Measurements from ENCODE around the gene SMAD9.
"Not testable (repeated sequence)": the region's sequence is repeated elsewhere in the genome, so short reads cannot be mapped to it uniquely, and the experiment has no call there.

Gene SMAD9

GRCh38 chr13:36912973-36913372 lies 7.1 kb downstream of the SMAD9 start:
- DNase-seq (ENCODE audit: extremely low read depth in 1 of 2, low read depth in 1 of 2), result no peak

- no peak for DNase-seq (ENCODE audit: extremely low read depth in 1 of 2, low read depth in 1 of 2)
Measured at GRCh38 chr13:36912369-36912768, 7.7 kb downstream of the SMAD9 start.

- no peak for DNase-seq (ENCODE audit: extremely low read depth in 1 of 2, low read depth in 1 of 2)
Measured at GRCh38 chr13:36910545-36910944, 9.5 kb downstream of the SMAD9 start.

GRCh38 chr13:36907821-36908220 lies 12.2 kb downstream of the SMAD9 start:
- DNase-seq (ENCODE audit: extremely low read depth in 1 of 2, low read depth in 1 of 2), result no peak

- DNase-seq (ENCODE audit: extremely low read depth in 1 of 2, low read depth in 1 of 2), result no peak
Measured at GRCh38 chr13:36907266-36907665, 12.8 kb downstream of the SMAD9 start.

- no peak for DNase-seq (ENCODE audit: extremely low read depth in 1 of 2, low read depth in 1 of 2)
Measured at GRCh38 chr13:36905944-36906343, 14.1 kb downstream of the SMAD9 start.

- no peak for DNase-seq (ENCODE audit: extremely low read depth in 1 of 2, low read depth in 1 of 2)
Measured at GRCh38 chr13:36903925-36904595, 16.0 kb downstream of the SMAD9 start.

- DNase-seq (ENCODE audit: extremely low read depth in 1 of 2, low read depth in 1 of 2), result no peak
Measured at GRCh38 chr13:36897054-36897616, 22.9 kb downstream of the SMAD9 start.

- DNase-seq (ENCODE audit: extremely low read depth in 1 of 2, low read depth in 1 of 2), result no peak
Measured at GRCh38 chr13:36891752-36892151, 28.3 kb downstream of the SMAD9 start.

- no peak for DNase-seq (ENCODE audit: extremely low read depth in 1 of 2, low read depth in 1 of 2)
Measured at GRCh38 chr13:36888645-36889044, 31.4 kb downstream of the SMAD9 start.

GRCh38 chr13:36887758-36888521 lies 32.1 kb downstream of the SMAD9 start:
- no peak for DNase-seq (ENCODE audit: extremely low read depth in 1 of 2, low read depth in 1 of 2)

- no peak for DNase-seq (ENCODE audit: extremely low read depth in 1 of 2, low read depth in 1 of 2)
Measured at GRCh38 chr13:36885901-36886300, 34.1 kb downstream of the SMAD9 start.

GRCh38 chr13:36884235-36884634 lies 35.8 kb downstream of the SMAD9 start:
- no peak for DNase-seq (ENCODE audit: extremely low read depth in 1 of 2, low read depth in 1 of 2)

GRCh38 chr13:36883824-36884223 lies 36.2 kb downstream of the SMAD9 start:
- DNase-seq (ENCODE audit: extremely low read depth in 1 of 2, low read depth in 1 of 2), result no peak

GRCh38 chr13:36883392-36883791 lies 36.6 kb downstream of the SMAD9 start:
- DNase-seq (ENCODE audit: extremely low read depth in 1 of 2, low read depth in 1 of 2), result not testable (repeated sequence)

GRCh38 chr13:36882829-36883390 lies 37.1 kb downstream of the SMAD9 start:
- DNase-seq (ENCODE audit: extremely low read depth in 1 of 2, low read depth in 1 of 2), result no peak

- no peak for DNase-seq (ENCODE audit: extremely low read depth in 1 of 2, low read depth in 1 of 2)
Measured at GRCh38 chr13:36880961-36881360, 39.1 kb downstream of the SMAD9 start.

- no peak for DNase-seq (ENCODE audit: extremely low read depth in 1 of 2, low read depth in 1 of 2)
Measured at GRCh38 chr13:36879218-36879938, 40.7 kb downstream of the SMAD9 start.

GRCh38 chr13:36875961-36876360 lies 44.1 kb downstream of the SMAD9 start:
- no peak for DNase-seq (ENCODE audit: extremely low read depth in 1 of 2, low read depth in 1 of 2)

GRCh38 chr13:36875431-36875830 lies 44.6 kb downstream of the SMAD9 start:
- DNase-seq (ENCODE audit: extremely low read depth in 1 of 2, low read depth in 1 of 2), result no peak

- DNase-seq (ENCODE audit: extremely low read depth in 1 of 2, low read depth in 1 of 2), result no peak
Measured at GRCh38 chr13:36872621-36873020, 47.4 kb downstream of the SMAD9 start.
